ENCODE data around the gene NEDD4L.

NEDD4L gene

DNA sequence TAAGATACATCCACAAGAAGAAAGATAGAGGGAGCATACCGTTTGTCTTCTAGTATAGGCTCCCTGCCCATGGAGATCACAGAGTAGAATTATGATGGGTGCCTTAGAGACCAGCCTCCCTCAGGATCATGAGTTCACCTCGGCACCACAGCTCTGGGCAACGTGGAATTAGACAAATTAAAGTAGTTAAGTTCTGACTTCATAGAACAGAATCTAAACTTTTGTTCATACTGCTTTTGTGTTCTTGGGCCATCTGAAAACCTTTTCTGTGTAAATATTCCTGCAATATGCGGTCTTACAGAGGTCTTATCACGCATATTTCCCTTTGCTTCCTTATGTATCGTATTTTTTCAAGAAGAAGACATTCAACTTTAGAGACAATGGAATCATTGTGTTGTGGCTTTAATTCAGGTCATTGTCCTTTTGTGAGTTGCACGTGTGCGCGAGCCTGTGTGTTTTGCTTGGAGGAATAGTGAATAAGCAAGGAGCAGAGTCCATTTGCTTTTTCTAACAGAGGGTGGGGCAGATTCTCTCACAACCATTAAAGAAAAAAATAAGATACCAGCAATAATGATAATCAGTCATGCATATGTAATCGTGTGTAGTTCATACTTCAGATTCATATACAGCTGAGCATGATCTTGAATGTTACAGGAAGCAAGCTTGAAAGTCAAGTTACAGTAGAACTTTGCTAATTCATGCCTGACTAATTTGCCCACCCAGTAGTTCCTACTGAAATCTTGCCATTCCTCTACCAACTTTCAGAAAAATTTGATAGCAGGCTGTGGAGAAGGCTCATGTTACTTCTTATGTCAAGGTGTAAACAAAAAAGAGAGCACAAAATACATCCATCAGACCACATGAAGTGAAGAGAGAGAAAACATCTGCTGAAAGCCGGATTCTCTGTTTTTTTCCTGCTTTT is 243.6 kb downstream of the NEDD4L start:
- no peak for TF ChIP-seq CTCF (IDR thresholded peaks at IDR 0.05; ENCODE audit: control insufficient read depth, insufficient read depth, low read depth, low read length, missing control alignments)
- DNase-seq (ENCODE audit: low read depth): no peak
- H3K4me3 ChIP-seq (ENCODE audit: control insufficient read depth, low read depth, low read length): no peak overlapping the region

DNA sequence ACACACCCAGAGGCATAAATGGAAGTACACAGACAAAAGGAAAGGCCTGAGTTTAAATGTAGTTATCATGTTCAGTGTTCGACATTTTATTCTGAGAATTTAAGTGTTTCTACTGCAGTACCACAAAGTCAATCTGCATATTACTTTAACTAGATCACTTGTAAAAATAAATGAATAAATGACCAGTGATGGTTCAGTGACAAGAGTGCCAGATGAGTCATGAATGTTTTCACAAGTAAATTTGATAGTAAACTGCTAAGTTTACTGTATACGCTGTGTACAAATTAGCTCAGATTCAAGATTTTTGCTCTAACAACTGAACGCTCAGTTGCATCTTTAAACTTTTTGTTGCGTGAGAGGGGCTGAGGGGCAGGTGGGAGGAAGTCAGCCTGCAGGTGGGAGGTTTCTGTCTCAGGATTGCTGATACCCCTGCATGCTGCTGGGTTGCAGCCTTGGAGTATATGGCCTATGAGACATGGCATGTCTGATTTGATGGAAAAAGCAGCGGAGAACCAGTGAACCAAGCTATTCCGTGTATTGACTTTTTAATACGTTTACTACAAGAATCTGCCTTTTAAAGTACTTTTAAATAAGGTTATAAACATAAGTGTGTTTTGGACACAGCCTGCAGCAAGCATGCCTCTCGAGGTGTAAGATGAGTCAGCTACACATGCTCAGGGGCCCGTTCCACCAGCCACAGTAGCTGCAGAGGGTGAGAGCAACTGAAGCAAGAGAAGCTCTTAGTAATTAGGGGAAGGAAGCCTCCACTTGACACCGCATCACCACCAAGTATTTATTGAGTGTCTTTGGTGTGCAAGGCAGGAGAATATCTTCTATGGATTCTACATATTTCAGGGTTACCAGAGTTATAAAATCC is 245.1 kb downstream of the NEDD4L start:
- no peak for TF ChIP-seq CTCF (IDR thresholded peaks at IDR 0.05; ENCODE audit: control insufficient read depth, insufficient read depth, low read depth, low read length, missing control alignments)
- H3K4me3 ChIP-seq (ENCODE audit: control insufficient read depth, low read depth, low read length): no peak overlapping the region
- DNase-seq (ENCODE audit: low read depth): no peak

GRCh38 chr18:58290116-58290695 is 246.2 kb downstream of the NEDD4L start:
- no peak for DNase-seq (ENCODE audit: low read depth)
- TF ChIP-seq CTCF (IDR thresholded peaks at IDR 0.05; ENCODE audit: control insufficient read depth, insufficient read depth, low read depth, low read length, missing control alignments): no peak
- no peak overlapping the region for H3K4me3 ChIP-seq (ENCODE audit: control insufficient read depth, low read depth, low read length)

DNA sequence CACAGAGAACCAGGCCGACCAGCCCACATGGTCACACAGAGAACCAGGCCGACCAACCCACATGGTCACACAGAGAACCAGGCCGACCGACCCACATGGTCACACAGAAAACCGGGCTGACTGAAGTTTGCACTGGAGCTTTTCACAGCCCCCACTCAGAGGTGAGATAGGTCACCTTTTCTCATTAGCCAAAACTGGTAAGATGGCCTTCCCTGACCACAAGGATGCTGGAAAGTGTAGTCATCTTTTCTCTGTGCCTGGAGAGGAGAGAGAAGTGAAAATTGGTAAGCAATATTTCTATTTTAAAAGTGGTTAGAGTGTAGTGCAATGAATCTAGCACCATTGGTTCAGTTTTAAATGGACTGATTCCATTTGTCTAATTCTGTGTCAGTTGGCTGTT is 247.1 kb downstream of the NEDD4L start:
- H3K4me3 ChIP-seq (ENCODE audit: control insufficient read depth, low read depth, low read length): no peak overlapping the region
- DNase-seq (ENCODE audit: low read depth): no peak
- TF ChIP-seq CTCF (IDR thresholded peaks at IDR 0.05; ENCODE audit: control insufficient read depth, insufficient read depth, low read depth, low read length, missing control alignments): no peak

- DNase-seq (ENCODE audit: low read depth): no peak
- no peak overlapping the region for H3K4me3 ChIP-seq (ENCODE audit: control insufficient read depth, low read depth, low read length)
- TF ChIP-seq CTCF (IDR thresholded peaks at IDR 0.05; ENCODE audit: control insufficient read depth, insufficient read depth, low read depth, low read length, missing control alignments): no peak
Measured at GRCh38 chr18:58292638-58293037, 248.6 kb downstream of the NEDD4L start.

DNA sequence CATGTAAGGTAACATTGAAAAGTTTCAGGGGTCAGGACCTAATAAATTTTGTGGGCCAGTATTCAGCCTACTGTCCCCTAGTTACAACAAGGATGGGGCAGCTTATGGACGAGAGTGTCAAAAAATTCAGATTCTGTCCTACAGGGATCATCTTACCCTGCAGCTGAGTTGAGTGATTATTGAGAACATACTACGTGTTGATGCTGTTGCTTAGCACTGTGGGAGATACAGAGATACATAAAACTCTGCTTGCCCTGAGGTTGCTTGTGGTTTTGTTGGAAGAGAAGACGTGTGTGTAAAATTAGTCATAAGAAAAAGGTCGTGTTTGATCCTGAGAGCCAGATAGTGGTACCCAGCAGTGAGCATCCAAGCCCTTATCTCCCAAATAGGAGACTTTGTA is 253.2 kb downstream of the NEDD4L start:
- TF ChIP-seq CTCF (IDR thresholded peaks at IDR 0.05; ENCODE audit: control insufficient read depth, insufficient read depth, low read depth, low read length, missing control alignments): no peak
- peak; percentile 28 for DNase-seq (ENCODE audit: low read depth)
- no peak overlapping the region for H3K4me3 ChIP-seq (ENCODE audit: control insufficient read depth, low read depth, low read length)

Data from AG09309 (cell line).